GM13976 (cell line): ENCODE data around the gene MCUB.

Source experiments
- DNase-seq: peaks from one replicate; pipeline ENCODE4 v3.0.0; 2012; ENCODE audit warnings: low spot score
- CTCF ChIP-seq: IDR thresholded peaks from 2 replicates; pipeline ENCODE4 v1.5.1; 2012; ENCODE audit warnings: borderline replicate concordance, mild to moderate bottlenecking; ENCODE audit not compliant: insufficient read depth; ENCODE audit errors: extremely low read depth, missing control alignments, control extremely low read depth
- in situ Hi-C: fragments of 300-500 bp; cut with MboI; formaldehyde crosslinking; loops from one replicate; pipeline ENCODE4 v1.12.0; 2022; ENCODE audit warnings: low sequenced_read_pairs, mixed read lengths, inconsistent platforms; ENCODE audit not compliant: unreplicated experiment

The MCUB gene

DNA sequence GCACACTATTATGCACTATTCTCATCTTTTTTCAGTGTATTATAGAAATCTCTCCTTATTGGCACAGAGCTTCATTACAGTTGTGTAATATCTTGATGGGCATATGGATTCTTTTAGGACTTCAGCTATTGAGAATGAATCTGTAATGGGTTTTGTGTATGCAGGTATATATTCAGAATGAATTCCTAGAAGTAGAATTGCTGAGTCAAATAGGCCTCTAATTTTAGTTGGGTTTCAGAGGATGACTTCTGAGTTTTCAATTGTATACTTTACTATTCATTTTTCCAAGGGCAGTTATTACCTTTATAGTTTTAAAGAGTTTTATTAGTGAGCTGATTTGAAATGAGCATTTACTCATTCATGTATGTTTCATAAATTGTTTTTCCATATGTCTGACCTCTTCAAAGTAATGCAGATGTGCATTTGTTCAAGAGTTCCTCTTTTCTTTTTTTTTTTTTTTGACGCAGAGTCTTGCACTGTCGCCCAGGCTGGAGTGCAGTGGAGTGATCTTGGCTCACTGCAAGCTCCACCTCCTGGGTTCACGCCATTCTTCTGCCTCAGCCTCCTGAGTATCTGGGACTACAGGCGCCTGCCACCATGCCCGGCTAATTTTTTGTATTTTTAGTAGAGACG lies 123.7 kb downstream of the MCUB start:
- no peak for DNase-seq
- no peak for TF ChIP-seq CTCF
- in situ Hi-C loops = no loop called here

GRCh38 chr4:109684727-109685126 lies 124.7 kb downstream of the MCUB start:
- no peak for DNase-seq
- in situ Hi-C loops = no loop called here
- TF ChIP-seq CTCF = no peak

GRCh38 chr4:109690690-109691410 lies 130.8 kb downstream of the MCUB start:
- in situ Hi-C loops = no loop called here
- DNase-seq = no peak
- no peak for TF ChIP-seq CTCF

GRCh38 chr4:109691411-109691920 lies 131.4 kb downstream of the MCUB start:
- in situ Hi-C loops = no loop called here
- no peak for TF ChIP-seq CTCF

GRCh38 chr4:109698656-109699055 lies 138.6 kb downstream of the MCUB start:
- TF ChIP-seq CTCF = no peak
- in situ Hi-C loops = no loop called here
- no peak for DNase-seq

More at GRCh38 chr4:109691411-109691920, 131.4 kb downstream of the MCUB start:
- DNase-seq = no peak

DNA sequence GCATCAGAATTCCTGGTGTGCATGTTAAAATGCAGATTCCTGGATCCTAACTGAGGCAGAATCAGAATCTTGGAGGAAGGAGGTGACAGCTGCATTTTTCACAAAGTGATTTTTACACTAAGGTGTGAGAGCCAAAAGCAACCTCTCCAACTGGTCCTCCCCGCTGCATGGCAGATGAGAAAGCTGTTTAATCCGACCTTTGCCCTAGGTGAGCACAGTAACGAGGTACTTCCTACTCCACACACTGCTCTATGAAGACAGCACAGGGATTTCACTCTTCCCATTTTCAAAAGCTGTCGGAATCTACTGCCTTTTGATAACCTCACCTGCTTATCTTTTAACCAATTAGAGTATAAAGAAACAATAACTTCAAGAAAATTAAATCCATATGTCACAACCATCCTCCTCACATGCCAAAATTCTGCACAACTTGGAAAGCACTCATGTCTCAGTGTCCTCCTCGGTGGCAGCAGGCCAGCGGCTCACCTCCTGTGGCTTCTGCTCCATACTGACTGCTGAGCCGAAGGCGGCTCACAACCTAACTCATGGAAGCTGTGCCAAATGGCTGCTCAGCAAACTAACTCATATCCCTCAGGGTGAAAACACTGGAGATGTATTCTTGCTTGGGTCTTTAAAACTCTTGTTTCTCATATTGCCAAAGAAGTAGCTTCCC lies 139.6 kb downstream of the MCUB start:
- no peak for DNase-seq
- in situ Hi-C loops = no loop called here
- TF ChIP-seq CTCF = no peak
